PC-3 (cell line): Measurements from ENCODE around the gene CHST14. TPM values are rescaled to one million over a fixed set of nuclear protein-coding genes. Genes with fewer than 3 reads are reported as not detected.

Source experiments
- ATAC-seq: fragments of 200-7000 bp; cut with Tn5 transposase; 2 replicates; pipeline ENCODE4 v1.9.1; 2020; ENCODE audit warnings: mild to moderate bottlenecking, moderate library complexity
- BruUV-seq: library from RNA; stranded (reverse); fragments of 400-500 nt; replicated peaks from 2 replicates; lab custom pipeline; 2021; lab: Mats Ljungman, UMichigan
- CTCF ChIA-PET: fragments of 300-600 bp; sonication (Branson Sonifier 250); formaldehyde crosslinking; loops from one replicate; lab custom pipeline; 2022; ENCODE audit warnings: antibody characterized with exemption; lab: Charles Lee
- POLR2A ChIA-PET: fragments of 300-600 bp; sonication (Branson Sonifier 250); formaldehyde crosslinking; loops from one replicate; lab custom pipeline; 2022; ENCODE audit warnings: antibody characterized with exemption; ENCODE audit not compliant: unreplicated experiment; lab: Charles Lee
- DNase-seq: peaks from one replicate; pipeline ENCODE4 v3.0.0-alpha.2; 2015
- H2AFZ ChIP-seq: fragments of 300-600 bp; sonication (generic); 2 replicates; pipeline ENCODE4 v1.6.0; 2016; ENCODE audit warnings: antibody characterized with exemption, low read length
- H3F3A ChIP-seq: fragments of 300-600 bp; sonication (generic); one replicate; pipeline ENCODE4 v1.6.0; 2017; ENCODE audit warnings: antibody characterized with exemption, low read length, control low read depth, mild to moderate bottlenecking; ENCODE audit not compliant: unreplicated experiment
- H3K27ac ChIP-seq: fragments of 300-600 bp; sonication (generic); 2 replicates; pipeline ENCODE4 v1.5.1; 2016; ENCODE audit warnings: mild to moderate bottlenecking, low read length
- H3K27me3 ChIP-seq: fragments of 300-600 bp; sonication (generic); 2 replicates; pipeline ENCODE4 v1.6.1; 2016; ENCODE audit warnings: low read length, mixed read lengths
- H3K36me3 ChIP-seq: fragments of 300-600 bp; sonication (generic); 2 replicates; pipeline ENCODE4 v1.6.1; 2016; ENCODE audit warnings: low read depth, mixed run types, low read length, mixed read lengths
- H3K4me1 ChIP-seq: fragments of 300-600 bp; sonication (generic); 2 replicates; pipeline ENCODE4 v1.5.1; 2016; ENCODE audit warnings: low read length; ENCODE audit not compliant: insufficient read depth
- H3K4me2 ChIP-seq: fragments of 300-600 bp; sonication (generic); 2 replicates; pipeline ENCODE4 v1.6.0; 2016; ENCODE audit warnings: low read length
- H3K4me3 ChIP-seq: fragments of 300-600 bp; sonication (generic); 2 replicates; pipeline ENCODE4 v1.5.1; 2016; ENCODE audit warnings: mild to moderate bottlenecking, low read length, mixed read lengths
- H3K79me2 ChIP-seq: fragments of 300-600 bp; sonication (generic); 2 replicates; pipeline ENCODE4 v1.6.1; 2017; ENCODE audit warnings: low read length, mixed read lengths
- H3K9ac ChIP-seq: fragments of 300-600 bp; sonication (generic); 2 replicates; pipeline ENCODE4 v1.6.0; 2016; ENCODE audit warnings: mild to moderate bottlenecking, low read length
- H3K9me2 ChIP-seq: fragments of 300-600 bp; sonication (generic); replicated peaks from 2 replicates; pipeline ENCODE4 v1.6.1; 2016; ENCODE audit warnings: mixed run types, low read length, mixed read lengths
- H3K9me3 ChIP-seq: fragments of 300-600 bp; sonication (generic); 2 replicates; pipeline ENCODE4 v1.6.1; 2016; ENCODE audit warnings: low read length, mixed read lengths
- H4K20me1 ChIP-seq: fragments of 300-600 bp; sonication (generic); 2 replicates; pipeline ENCODE4 v1.6.1; 2016; ENCODE audit warnings: low read length, mixed read lengths
- CTCF ChIP-seq: fragments of 300-600 bp; sonication (generic); conservative IDR thresholded peaks from 2 replicates; pipeline ENCODE4 v1.5.1; 2017; ENCODE audit warnings: antibody characterized with exemption, low read depth, mild to moderate bottlenecking, low read length
- EZH2 ChIP-seq: fragments of 300-600 bp; sonication (generic); IDR thresholded peaks from one replicate; pipeline ENCODE4 v1.6.1; 2017; ENCODE audit warnings: antibody characterized with exemption, mild to moderate bottlenecking, low read length; ENCODE audit not compliant: unreplicated experiment
- EZH2phosphoT487 ChIP-seq: fragments of 300-600 bp; sonication (generic); IDR thresholded peaks from 2 replicates; pipeline ENCODE4 v1.6.1; 2018; ENCODE audit warnings: mild to moderate bottlenecking, antibody characterized with exemption, low read length, borderline replicate concordance
- intact Hi-C: fragments of 100-400 bp; cut with micrococcal nuclease; formaldehyde crosslinking; loops from 2 replicates; pipeline ENCODE4 v1.9.0; 2023
- total RNA-seq: library from RNA; depleted of rRNA; stranded (reverse); fragments of >200 nt; gene quantifications from 2 replicates; pipeline ENCODE4 v1.2.3, GENCODE V29; 2014

CHST14 gene
- total RNA-seq, 1 experiment from 2014 or later = 13.0 TPM

- ATAC-seq = peak; percentile 30; the same call in 1 of the 2 replicates
- ChIA-PET POLR2A (no interaction called here), CTCF (no interaction called here)
These were observed 21.5 kb upstream of the CHST14 start for GRCh38 chr15:40449275-40449674.

GRCh38 chr15:40450047-40450446 is 20.7 kb upstream of the CHST14 start:
- H3F3A ChIP-seq = no peaks in the 10 kb centered on the region
- ATAC-seq (no peak), DNase-seq (no peak)
- H3K4me3 ChIP-seq = no peak overlapping the region
- CTCF ChIA-PET = no interaction called here
- intact Hi-C loops = no loop called here
- H4K20me1 ChIP-seq = peaks cover 21% of the 10 kb centered on the region; the same call in 1 of the 2 replicates
- no peaks in the 10 kb centered on the region for H3K9me2 ChIP-seq
- no peaks in the 10 kb centered on the region for H3K36me3 ChIP-seq
- H3K9ac ChIP-seq = no peak overlapping the region
- no peak overlapping the region for H3K27ac ChIP-seq
- H3K79me2 ChIP-seq = peaks cover 95% of the 10 kb centered on the region
- no peak overlapping the region for H3K4me2 ChIP-seq
- no peak overlapping the region for H2AFZ ChIP-seq
- no peaks in the 10 kb centered on the region for H3K9me3 ChIP-seq
- no peak for TF ChIP-seq CTCF
- no peak for TF ChIP-seq EZH2
- TF ChIP-seq EZH2phosphoT487 = no peak
- H3K4me1 ChIP-seq = peaks cover 29% of the 10 kb centered on the region
- POLR2A ChIA-PET = no interaction called here
- no TSS peak for BruUV-seq
- no peaks in the 10 kb centered on the region for H3K27me3 ChIP-seq

More at GRCh38 chr15:40449275-40449674, 21.5 kb upstream of the CHST14 start:
- Histone ChIP-seq H3K9me2 (no peaks in the 10 kb centered on the region), H3F3A (no peaks in the 10 kb centered on the region), H3K4me1 (peaks cover 24% of the 10 kb centered on the region), H3K9ac (no peak overlapping the region), H3K9me3 (no peaks in the 10 kb centered on the region), H3K4me3 (no peak overlapping the region), H2AFZ (no peak overlapping the region), H4K20me1 (peaks cover 25% of the 10 kb centered on the region), H3K79me2 (peaks cover 95% of the 10 kb centered on the region), H3K27me3 (no peaks in the 10 kb centered on the region), H3K36me3 (no peaks in the 10 kb centered on the region), H3K27ac (no peak overlapping the region), H3K4me2 (no peak overlapping the region)
- no TSS peak for BruUV-seq
- TF ChIP-seq EZH2 (no peak), EZH2phosphoT487 (no peak), CTCF (no peak)
- intact Hi-C loops = no loop called here
- peak; percentile 39 for DNase-seq

- TF ChIP-seq EZH2phosphoT487 = no peak
- no peak for TF ChIP-seq EZH2
- TF ChIP-seq CTCF = no peak
- H3K36me3 ChIP-seq = no peaks in the 10 kb centered on the region
- ChIA-PET POLR2A (no interaction called here), CTCF (no interaction called here)
- H3K27ac ChIP-seq = no peak overlapping the region
- DNase-seq (no peak), ATAC-seq (no peak)
- no peaks in the 10 kb centered on the region for H3F3A ChIP-seq
- peaks cover 26% of the 10 kb centered on the region for H3K4me1 ChIP-seq
- H3K9me2 ChIP-seq = no peaks in the 10 kb centered on the region
- no TSS peak for BruUV-seq
- H3K9ac ChIP-seq = no peak overlapping the region
- no peak overlapping the region for H3K4me2 ChIP-seq
- H2AFZ ChIP-seq = no peak overlapping the region
- intact Hi-C loops = no loop called here
- H3K27me3 ChIP-seq = no peaks in the 10 kb centered on the region
- no peak overlapping the region for H3K4me3 ChIP-seq
- no peaks in the 10 kb centered on the region for H3K9me3 ChIP-seq
- H3K79me2 ChIP-seq = peaks cover 95% of the 10 kb centered on the region
- peaks cover 22% of the 10 kb centered on the region; the same call in 1 of the 2 replicates for H4K20me1 ChIP-seq
These were observed 19.1 kb upstream of the CHST14 start for GRCh38 chr15:40451527-40452158.
